IPS-18c (cell line): ENCODE data around the gene SNRPD1.
A peak's percentile ranks its signal among the peaks of the same experiment; 100 is the strongest.

Source experiments
- H3K4me3 ChIP-seq: 2 replicates; pipeline ENCODE4 v1.7.0; 2013; ENCODE audit warnings: low read depth, mild to moderate bottlenecking, low read length, moderate library complexity; ENCODE audit not compliant: insufficient read depth
- H3K9me3 ChIP-seq: one replicate; pipeline ENCODE4 v1.6.1; 2013; ENCODE audit warnings: mild to moderate bottlenecking, low read length, moderate library complexity; ENCODE audit not compliant: control insufficient read depth, insufficient read depth

SNRPD1 gene

GRCh38 chr18:21680161-21680560, 68.0 kb downstream of the SNRPD1 start:
- no peaks in the 10 kb centered on the region for H3K9me3 ChIP-seq
- H3K4me3 ChIP-seq = no peak overlapping the region

GRCh38 chr18:21682371-21683051, 70.4 kb downstream of the SNRPD1 start:
- Histone ChIP-seq H3K9me3 (no peaks in the 10 kb centered on the region), H3K4me3 (0 out of 2 replicates have a peak overlapping the region, but pooled peaks have one; percentile 10)
